Uterus (tissue), 4 donors: ENCODE measurements around the gene MYO18B. TPM values are rescaled to one million over a fixed set of nuclear protein-coding genes. Genes with fewer than 3 reads are reported as not detected.

Experiments used
- DNase-seq, 2 donors: peaks; one replicate each; pipeline ENCODE4 v3.0.0-alpha.2; 2019 to 2020
- H3K27ac ChIP-seq, 2 donors: fragments of 200-600 bp; sonication (generic); 1 replicate in 1 of 2; 2 replicates in 1 of 2; pipeline ENCODE4 v1.5.1; 2016 to 2018
- H3K27me3 ChIP-seq, 2 donors: fragments of 200-600 bp; sonication (generic); one replicate each; pipeline ENCODE4 v1.5.1; 2018 to 2019; ENCODE audit warnings: control low read depth in 1 of 2
- H3K36me3 ChIP-seq, 2 donors: fragments of 200-600 bp; sonication (generic); one replicate each; pipeline ENCODE4 v1.5.1; 2019; ENCODE audit warnings: control low read depth in 1 of 2
- H3K4me1 ChIP-seq, 2 donors: fragments of 200-600 bp; sonication (generic); one replicate each; pipeline ENCODE4 v1.5.1; 2018 to 2019; ENCODE audit warnings: control low read depth in 1 of 2
- H3K4me3 ChIP-seq, 2 donors: fragments of 200-600 bp; sonication (generic); 1 replicate in 1 of 2; 2 replicates in 1 of 2; pipeline ENCODE4 v1.5.1; 2018 to 2019; ENCODE audit warnings: mild to moderate bottlenecking in 1 of 2
- H3K9me3 ChIP-seq, 2 donors: fragments of 200-600 bp; sonication (generic); one replicate each; pipeline ENCODE4 v1.5.1; 2019; ENCODE audit warnings: control low read depth in 1 of 2
- POLR2A ChIP-seq, 2 donors: fragments of 450-650 bp; IDR thresholded peaks; one replicate each; pipeline ENCODE4 v1.6.1; 2016; ENCODE audit warnings: antibody characterized with exemption in 2 of 2, mild to moderate bottlenecking in 1 of 2, moderate library complexity in 1 of 2
- intact Hi-C: fragments of 100-400 bp; cut with DNase I; formaldehyde crosslinking; loops from one replicate; pipeline ENCODE4 v1.15.1; 2023; ENCODE audit warnings: low total_unique reads
- total RNA-seq, 4 donors: library from RNA; depleted of rRNA in 3 of 4; stranded (reverse); fragments of >200 nt in 3 of 4; gene quantifications; one replicate each; pipeline versions ENCODE4 v1.1.0 to v1.2.4, GENCODE V29; 2014 to 2023
- TF ChIP-seq, protein P1 (sequence below), 4 experiments: fragments of 200-600 bp in 2 of 4; fragments of 450-650 bp in 2 of 4; sonication (generic) in 2 of 4; IDR thresholded peaks; one replicate each; pipeline ENCODE4 v1.5.1; 2016 to 2019; ENCODE audit warnings: antibody characterized with exemption in 4 of 4, mild to moderate bottlenecking in 2 of 4, moderate library complexity in 1 of 4
- donor health status: DM: yes; HTN: yes; CAD: no.

The MYO18B gene
- total RNA-seq, 4 donors from 2014 or later, result 0.41 to 0.43 TPM; not detected in 2

DNA sequence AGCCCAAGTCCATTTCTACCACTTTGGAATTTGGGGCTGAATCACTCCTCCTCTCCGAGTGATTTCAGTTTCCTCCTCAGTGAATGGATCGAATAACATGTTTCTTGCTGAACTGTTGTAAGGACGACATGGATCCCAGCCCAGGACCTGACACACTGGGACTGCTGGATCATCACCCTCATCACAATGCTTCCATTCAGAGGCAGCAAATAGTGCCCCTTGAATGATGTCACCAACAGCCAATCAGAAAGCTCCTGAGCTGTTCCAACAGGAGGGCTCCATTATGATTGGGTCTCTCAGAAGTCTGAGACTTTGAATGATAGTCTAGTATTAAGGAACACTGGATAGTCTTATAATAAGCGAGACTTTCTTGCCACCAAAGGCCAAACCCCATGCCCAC lies 158.9 kb downstream of the MYO18B start:
- H3K27me3 ChIP-seq, result no peaks in the 10 kb centered on the region
- DNase-seq, result no peak
- intact Hi-C loops, result no loop called here
- TF ChIP-seq POLR2A (IDR thresholded peaks at IDR 0.05), result no peak
- TF ChIP-seq, protein P1, sequence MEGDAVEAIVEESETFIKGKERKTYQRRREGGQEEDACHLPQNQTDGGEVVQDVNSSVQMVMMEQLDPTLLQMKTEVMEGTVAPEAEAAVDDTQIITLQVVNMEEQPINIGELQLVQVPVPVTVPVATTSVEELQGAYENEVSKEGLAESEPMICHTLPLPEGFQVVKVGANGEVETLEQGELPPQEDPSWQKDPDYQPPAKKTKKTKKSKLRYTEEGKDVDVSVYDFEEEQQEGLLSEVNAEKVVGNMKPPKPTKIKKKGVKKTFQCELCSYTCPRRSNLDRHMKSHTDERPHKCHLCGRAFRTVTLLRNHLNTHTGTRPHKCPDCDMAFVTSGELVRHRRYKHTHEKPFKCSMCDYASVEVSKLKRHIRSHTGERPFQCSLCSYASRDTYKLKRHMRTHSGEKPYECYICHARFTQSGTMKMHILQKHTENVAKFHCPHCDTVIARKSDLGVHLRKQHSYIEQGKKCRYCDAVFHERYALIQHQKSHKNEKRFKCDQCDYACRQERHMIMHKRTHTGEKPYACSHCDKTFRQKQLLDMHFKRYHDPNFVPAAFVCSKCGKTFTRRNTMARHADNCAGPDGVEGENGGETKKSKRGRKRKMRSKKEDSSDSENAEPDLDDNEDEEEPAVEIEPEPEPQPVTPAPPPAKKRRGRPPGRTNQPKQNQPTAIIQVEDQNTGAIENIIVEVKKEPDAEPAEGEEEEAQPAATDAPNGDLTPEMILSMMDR (IDR thresholded peaks at IDR 0.05), result no peak
- no peak overlapping the region for H3K27ac ChIP-seq
- no peaks in the 10 kb centered on the region for H3K4me1 ChIP-seq
- H3K36me3 ChIP-seq, result no peaks in the 10 kb centered on the region
- H3K4me3 ChIP-seq, result no peak overlapping the region
- H3K9me3 ChIP-seq, result no peaks in the 10 kb centered on the region

DNA sequence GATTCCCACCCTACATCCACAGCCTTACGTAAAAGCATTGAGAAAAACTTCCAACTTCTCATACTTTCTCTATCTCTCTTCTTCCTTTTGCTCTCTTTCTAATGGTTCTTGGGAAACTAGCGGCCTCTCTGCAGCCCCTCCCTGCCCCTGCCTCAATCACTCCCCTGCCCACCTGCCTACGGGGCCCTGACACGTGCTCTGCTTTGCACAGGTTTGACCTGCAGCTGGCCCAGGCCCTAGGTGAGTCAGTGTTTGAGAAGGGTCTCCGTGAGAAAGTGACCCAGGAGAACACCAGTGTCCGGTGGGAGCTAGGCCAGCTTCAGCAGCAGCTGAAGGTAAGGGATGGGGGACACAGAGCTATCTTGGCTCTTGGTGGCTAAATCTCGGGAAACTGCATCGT lies 160.4 kb downstream of the MYO18B start:
- H3K4me3 ChIP-seq, result no peak overlapping the region
- H3K4me1 ChIP-seq, result no peaks in the 10 kb centered on the region
- TF ChIP-seq, protein P1 (IDR thresholded peaks at IDR 0.05), result no peak
- no peak for TF ChIP-seq POLR2A (IDR thresholded peaks at IDR 0.05)
- H3K27ac ChIP-seq, result no peak overlapping the region
- no peaks in the 10 kb centered on the region for H3K36me3 ChIP-seq
- H3K27me3 ChIP-seq, result no peaks in the 10 kb centered on the region
- DNase-seq, result no peak
- intact Hi-C loops, result no loop called here
- no peaks in the 10 kb centered on the region for H3K9me3 ChIP-seq

- H3K4me3 ChIP-seq, result no peak overlapping the region
- intact Hi-C loops, result no loop called here
- TF ChIP-seq, protein P1 (IDR thresholded peaks at IDR 0.05), result no peak
- no peak for TF ChIP-seq POLR2A (IDR thresholded peaks at IDR 0.05)
- H3K36me3 ChIP-seq, result no peaks in the 10 kb centered on the region
- H3K27ac ChIP-seq, result no peak overlapping the region
- no peaks in the 10 kb centered on the region for H3K27me3 ChIP-seq
- no peaks in the 10 kb centered on the region for H3K9me3 ChIP-seq
- DNase-seq, result no peak
- no peaks in the 10 kb centered on the region for H3K4me1 ChIP-seq
These were observed 161.3 kb downstream of the MYO18B start for GRCh38 chr22:25903294-25903693.

DNA sequence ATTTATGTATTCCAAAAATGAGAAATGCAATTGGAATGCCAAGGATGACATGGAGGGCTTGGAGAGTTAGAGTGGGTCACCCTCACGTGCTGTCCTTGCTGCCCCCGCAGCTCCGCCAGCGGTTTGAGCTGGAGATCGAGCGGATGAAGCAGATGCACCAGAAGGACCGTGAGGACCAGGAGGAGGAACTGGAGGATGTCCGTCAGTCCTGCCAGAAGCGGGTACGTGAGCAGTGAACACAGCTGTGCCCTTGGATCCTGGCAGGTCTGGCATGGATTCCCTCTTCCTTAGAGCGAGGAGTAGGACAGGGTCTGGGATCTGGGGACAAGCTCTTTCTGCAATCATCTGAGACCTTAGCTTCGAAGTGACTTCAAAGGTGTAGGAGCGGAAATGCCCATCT lies 166.2 kb downstream of the MYO18B start:
- intact Hi-C loops, result no loop called here
- H3K9me3 ChIP-seq, result no peaks in the 10 kb centered on the region
- no peak for TF ChIP-seq POLR2A (IDR thresholded peaks at IDR 0.05)
- TF ChIP-seq, protein P1 (IDR thresholded peaks at IDR 0.05), result no peak
- DNase-seq, result no peak
- H3K27ac ChIP-seq, result no peak overlapping the region
- H3K4me3 ChIP-seq, result no peak overlapping the region
- no peaks in the 10 kb centered on the region for H3K4me1 ChIP-seq
- H3K27me3 ChIP-seq, result no peaks in the 10 kb centered on the region
- no peaks in the 10 kb centered on the region for H3K36me3 ChIP-seq

DNA sequence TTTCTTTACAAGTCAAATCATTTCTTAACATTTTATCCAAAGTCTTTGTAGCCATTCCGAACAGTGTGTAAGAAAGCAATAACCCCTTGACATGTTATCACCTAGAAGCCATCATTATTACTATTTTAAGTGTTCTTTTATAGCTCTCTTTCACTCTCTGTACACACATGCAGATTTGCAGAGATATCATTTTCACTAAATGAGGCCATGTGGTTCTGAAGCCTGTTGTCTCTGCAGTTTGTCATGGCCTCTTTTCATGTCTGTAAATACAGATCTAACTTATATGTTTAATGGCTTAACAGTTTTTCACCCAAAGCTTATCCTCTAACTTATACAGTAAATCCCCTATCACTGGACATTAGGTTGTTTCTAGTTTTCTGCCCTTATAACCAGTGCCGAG lies 166.8 kb downstream of the MYO18B start:
- H3K36me3 ChIP-seq, result no peaks in the 10 kb centered on the region

More for the DNA sequence above, 166.8 kb downstream of the MYO18B start:
- Histone ChIP-seq H3K4me1 (no peaks in the 10 kb centered on the region), H3K4me3 (no peak overlapping the region), H3K27ac (no peak overlapping the region), H3K27me3 (no peaks in the 10 kb centered on the region), H3K9me3 (no peaks in the 10 kb centered on the region)
- DNase-seq, result no peak
- no peak for TF ChIP-seq POLR2A (IDR thresholded peaks at IDR 0.05)
- TF ChIP-seq, protein P1 (IDR thresholded peaks at IDR 0.05), result no peak
- intact Hi-C loops, result no loop called here
